H9 (cell line): Measurements from ENCODE around the gene LIPC. TPM values are rescaled to one million over a fixed set of nuclear protein-coding genes. Genes with fewer than 3 reads are reported as not detected.

Experiments used
- DNase-seq: peaks from one replicate; pipeline ENCODE4 v3.0.0-alpha.2; 2017
- H2AFZ ChIP-seq: one replicate; pipeline ENCODE4 v1.6.1; 2013; ENCODE audit warnings: mild to moderate bottlenecking, low read length, control low read depth, moderate library complexity
- H2AK5ac ChIP-seq: 2 replicates; pipeline ENCODE4 v1.6.1; 2013; ENCODE audit warnings: low read length, control low read depth, mixed read lengths; ENCODE audit not compliant: insufficient read length
- H2BK120ac ChIP-seq: one replicate; pipeline ENCODE4 v1.6.1; 2013; ENCODE audit warnings: low read depth, mild to moderate bottlenecking, low read length, control low read depth, inconsistent platforms; ENCODE audit not compliant: poor library complexity, severe bottlenecking
- H2BK12ac ChIP-seq: 2 replicates; pipeline ENCODE4 v1.6.1; 2013; ENCODE audit warnings: low read length, control low read depth, mixed read lengths, low read depth; ENCODE audit not compliant: insufficient read length
- H2BK15ac ChIP-seq: 2 replicates; pipeline ENCODE4 v1.6.1; 2013; ENCODE audit warnings: low read depth, low read length, control low read depth
- H2BK20ac ChIP-seq: one replicate; pipeline ENCODE4 v1.6.1; 2013; ENCODE audit warnings: low read depth, mild to moderate bottlenecking, low read length, control low read depth, inconsistent platforms; ENCODE audit not compliant: poor library complexity, severe bottlenecking
- H2BK5ac ChIP-seq: 2 replicates; pipeline ENCODE4 v1.6.1; 2013; ENCODE audit warnings: low read length, control low read depth, mixed read lengths; ENCODE audit not compliant: insufficient read length
- H3K14ac ChIP-seq: 2 replicates; pipeline ENCODE4 v1.6.1; 2013; ENCODE audit warnings: low read length, control low read depth; ENCODE audit not compliant: insufficient read depth
- H3K18ac ChIP-seq: 2 replicates; pipeline ENCODE4 v1.6.1; 2013; ENCODE audit warnings: low read depth, mild to moderate bottlenecking, mixed read lengths, low read length, control low read depth; ENCODE audit not compliant: insufficient read length
- H3K23ac ChIP-seq: 2 replicates; pipeline ENCODE4 v1.6.1; 2013; ENCODE audit warnings: low read length, control low read depth, mixed read lengths, low read depth; ENCODE audit not compliant: insufficient read length
- H3K23me2 ChIP-seq: 2 replicates; pipeline ENCODE4 v1.6.1; 2013; ENCODE audit warnings: low read depth, mild to moderate bottlenecking, mixed read lengths, low read length, control low read depth; ENCODE audit not compliant: insufficient read length, poor library complexity, severe bottlenecking
- H3K27ac ChIP-seq: 2 replicates; pipeline ENCODE4 v1.5.1; 2013; ENCODE audit warnings: low read length, control low read depth, mixed read lengths, low read depth; ENCODE audit not compliant: insufficient read length
- H3K27me3 ChIP-seq: 2 replicates; pipeline ENCODE4 v1.6.1; 2013; ENCODE audit warnings: low read length, control low read depth, inconsistent platforms; ENCODE audit not compliant: insufficient read depth
- H3K4ac ChIP-seq: 2 replicates; pipeline ENCODE4 v1.6.1; 2013; ENCODE audit warnings: low read depth, mild to moderate bottlenecking, control low read depth, inconsistent platforms, low read length, moderate library complexity
- H3K4me1 ChIP-seq: 2 replicates; pipeline ENCODE4 v1.6.1; 2013; ENCODE audit warnings: low read length, control low read depth, inconsistent platforms; ENCODE audit not compliant: insufficient read depth
- H3K4me2 ChIP-seq: 2 replicates; pipeline ENCODE4 v1.6.1; 2013; ENCODE audit warnings: low read length, control low read depth, mixed read lengths; ENCODE audit not compliant: insufficient read length, insufficient read depth
- H3K56ac ChIP-seq: 2 replicates; pipeline ENCODE4 v1.6.1; 2013; ENCODE audit warnings: low read depth, mild to moderate bottlenecking, mixed read lengths, low read length, control low read depth; ENCODE audit not compliant: insufficient read length
- H3K79me1 ChIP-seq: 2 replicates; pipeline ENCODE4 v1.6.1; 2013; ENCODE audit warnings: low read depth, mild to moderate bottlenecking, moderate library complexity, low read length, control low read depth, inconsistent platforms; ENCODE audit not compliant: insufficient read depth, poor library complexity, severe bottlenecking
- H3K79me2 ChIP-seq: 2 replicates; pipeline ENCODE4 v1.6.1; 2013; ENCODE audit warnings: low read length, control low read depth, inconsistent platforms; ENCODE audit not compliant: insufficient read depth
- H3K9ac ChIP-seq: 2 replicates; pipeline ENCODE4 v1.6.1; 2013; ENCODE audit warnings: low read length, control low read depth, mixed read lengths; ENCODE audit not compliant: insufficient read length; ENCODE audit errors: extremely low read depth
- H3K9me3 ChIP-seq: one replicate; pipeline ENCODE4 v1.6.1; 2013; ENCODE audit warnings: low read depth, low read length, inconsistent platforms; ENCODE audit not compliant: control insufficient read depth
- H3T11ph ChIP-seq: one replicate; pipeline ENCODE4 v1.6.1; 2013; ENCODE audit warnings: mild to moderate bottlenecking, low read length, control low read depth, inconsistent platforms
- H4K20me1 ChIP-seq: one replicate; pipeline ENCODE4 v1.6.1; 2013; ENCODE audit not compliant: control insufficient read depth, insufficient read length, insufficient read depth
- H4K5ac ChIP-seq: 2 replicates; pipeline ENCODE4 v1.6.1; 2013; ENCODE audit warnings: low read depth, mild to moderate bottlenecking, mixed read lengths, low read length, control low read depth; ENCODE audit not compliant: insufficient read length
- H4K8ac ChIP-seq: replicated peaks from 2 replicates; pipeline ENCODE4 v1.6.1; 2013; ENCODE audit warnings: low read length, control low read depth, mixed read lengths, low read depth; ENCODE audit not compliant: insufficient read length
- H4K91ac ChIP-seq: 2 replicates; pipeline ENCODE4 v1.6.1; 2013; ENCODE audit warnings: low read depth, mild to moderate bottlenecking, moderate library complexity, mixed read lengths, low read length, control low read depth; ENCODE audit not compliant: insufficient read length
- H3K27ac Mint-ChIP-seq, 3 experiments: 2 replicates in 2 of 3; 3 replicates in 1 of 3; pipeline ENCODE4 v1.8.0; 2020 to 2021; ENCODE audit warnings: mixed read lengths in 3 of 3, mild to moderate bottlenecking in 1 of 3, moderate library complexity in 1 of 3
- H3K27me3 Mint-ChIP-seq: 2 replicates; pipeline ENCODE4 v1.8.0; 2021; ENCODE audit warnings: low read depth, mild to moderate bottlenecking, moderate library complexity, mixed read lengths
- H3K36me3 Mint-ChIP-seq, 3 experiments: 2 replicates in 2 of 3; 3 replicates in 1 of 3; pipeline ENCODE4 v1.8.0; 2020 to 2021; ENCODE audit warnings: low read depth in 3 of 3, mixed read lengths in 3 of 3; ENCODE audit not compliant: insufficient read depth in 1 of 3
- H3K4me1 Mint-ChIP-seq, 2 experiments: 2 replicates each; pipeline ENCODE4 v1.8.0; 2020; ENCODE audit warnings: mixed read lengths in 2 of 2
- H3K4me3 Mint-ChIP-seq, 2 experiments: 2 replicates in 1 of 2; 3 replicates in 1 of 2; pipeline ENCODE4 v1.8.0; 2020 to 2021; ENCODE audit warnings: mild to moderate bottlenecking in 2 of 2, mixed read lengths in 2 of 2, moderate library complexity in 1 of 2
- H3K9me3 Mint-ChIP-seq, 2 experiments: 2 replicates in 1 of 2; 3 replicates in 1 of 2; pipeline ENCODE4 v1.8.0; 2020; ENCODE audit warnings: mild to moderate bottlenecking in 2 of 2, mixed read lengths in 2 of 2, moderate library complexity in 1 of 2
- CTCF ChIP-seq: fragments of 200-600 bp; sonication (generic); conservative IDR thresholded peaks from 3 replicates; pipeline ENCODE4 v1.8.0; 2021; ENCODE audit warnings: antibody characterized with exemption, mild to moderate bottlenecking
- WGBS: extraction: QIAGEN DNeasy Blood & Tissue Kit; methylation state at CpG from one replicate; pipeline ENCODE4 v1.1.7; 2013; ENCODE audit warnings: missing lambda C conversion rate, low lambda C conversion rate, mixed read lengths; ENCODE audit not compliant: insufficient read length; ENCODE audit errors: extremely low coverage; 5-methylcytosine and 5-hydroxymethylcytosine counted together
- total RNA-seq: library from RNA; stranded (reverse); gene quantifications from 2 replicates; pipeline ENCODE4 v1.2.1, GENCODE V29; 2021

LIPC gene
- total RNA-seq, 1 experiment from 2014 or later, result not detected

GRCh38 chr15:58604455-58604923 lies 172.7 kb downstream of the LIPC start:
- Mint-ChIP-seq H3K9me3 (no peaks in the 10 kb centered on the region; a peak in 1 of 5 replicates), H3K4me1 (peaks cover 2 to 13% of the 10 kb centered on the region in 2 experiments), H3K36me3 (peaks cover 1 to 7% (median 5%) of the 10 kb centered on the region in 3 experiments; a peak in 6 of 7 replicates), H3K27me3 (no peaks in the 10 kb centered on the region), H3K4me3 (no peak overlapping the region), H3K27ac (no peak overlapping the region)
- H3K23ac ChIP-seq, result no peak overlapping the region
- no peak overlapping the region for H2BK120ac ChIP-seq
- H2BK12ac ChIP-seq, result no peak overlapping the region
- WGBS, result no CpG with 5 or more reads among the region's 4 CpGs
- H3K9ac ChIP-seq, result no peak overlapping the region
- no peak overlapping the region for H3K18ac ChIP-seq
- H3T11ph ChIP-seq, result no peak overlapping the region
- no peak overlapping the region for H3K56ac ChIP-seq
- no peaks in the 10 kb centered on the region for H3K4me1 ChIP-seq
- no peaks in the 10 kb centered on the region for H3K79me2 ChIP-seq
- H3K23me2 ChIP-seq, result no peaks in the 10 kb centered on the region
- no peak overlapping the region for H4K5ac ChIP-seq
- no peak overlapping the region for H3K4ac ChIP-seq
- no peaks in the 10 kb centered on the region for H3K9me3 ChIP-seq
- no peak overlapping the region for H2BK15ac ChIP-seq
- H2BK20ac ChIP-seq, result no peak overlapping the region
- H3K79me1 ChIP-seq, result no peaks in the 10 kb centered on the region
- no peak overlapping the region for H2BK5ac ChIP-seq
- H3K27ac ChIP-seq, result no peak overlapping the region
- no peak overlapping the region for H2AK5ac ChIP-seq
- H2AFZ ChIP-seq, result no peak overlapping the region
- no peak overlapping the region for H3K4me2 ChIP-seq
- no peak for DNase-seq
- H4K91ac ChIP-seq, result no peak overlapping the region
- no peak for TF ChIP-seq CTCF
- H3K27me3 ChIP-seq, result no peaks in the 10 kb centered on the region
- no peaks in the 10 kb centered on the region for H4K20me1 ChIP-seq
- no peak overlapping the region for H4K8ac ChIP-seq
- no peak overlapping the region for H3K14ac ChIP-seq
